Natural killer cell (primary cell): ENCODE data around the gene DYSF. TPM values are rescaled to one million over a fixed set of nuclear protein-coding genes. Genes with fewer than 3 reads are reported as not detected.

Experiments used
- ATAC-seq, 3 donors: fragments of 150-1000 bp in 2 of 3; fragments of 200-7000 bp in 1 of 3; cut with Tn5 transposase; 1 replicate in 1 of 3; 2 replicates in 2 of 3; pipeline ENCODE4 v1.10.0; 2021; ENCODE audit warnings: mild to moderate bottlenecking in 2 of 3, moderate library complexity in 2 of 3
- DNase-seq, 2 donors: peaks; one replicate each; pipeline versions ENCODE4 v3.0.0 to v3.0.0-alpha.2; 2013 to 2021; ENCODE audit warnings: mixed read lengths in 1 of 2
- H3K27ac ChIP-seq: one replicate; pipeline ENCODE4 v1.5.1; 2013; ENCODE audit warnings: mild to moderate bottlenecking, low read length
- H3K27me3 ChIP-seq: one replicate; pipeline ENCODE4 v1.6.1; 2013; ENCODE audit warnings: low read length; ENCODE audit not compliant: control insufficient read depth, insufficient read depth
- H3K36me3 ChIP-seq: one replicate; pipeline ENCODE4 v1.6.1; 2013; ENCODE audit warnings: low read length; ENCODE audit not compliant: control insufficient read depth, insufficient read depth
- H3K4me1 ChIP-seq: one replicate; pipeline ENCODE4 v1.6.1; 2013; ENCODE audit warnings: low read length; ENCODE audit not compliant: control insufficient read depth, insufficient read depth
- H3K4me3 ChIP-seq: one replicate; pipeline ENCODE4 v1.5.1; 2013; ENCODE audit warnings: low read length
- H3K9me3 ChIP-seq: one replicate; pipeline ENCODE4 v1.6.1; 2013; ENCODE audit warnings: low read length; ENCODE audit not compliant: control insufficient read depth, insufficient read depth
- H3K27ac Mint-ChIP-seq, 2 donors: one replicate each; pipeline ENCODE4 v1.8.0; 2022; ENCODE audit warnings: mild to moderate bottlenecking in 2 of 2, mixed read lengths in 2 of 2, moderate library complexity in 1 of 2
- H3K27me3 Mint-ChIP-seq, 2 donors: one replicate each; pipeline ENCODE4 v1.8.0; 2022; ENCODE audit warnings: low read depth in 2 of 2, mixed read lengths in 2 of 2
- H3K36me3 Mint-ChIP-seq: one replicate; pipeline ENCODE4 v1.8.0; 2022; ENCODE audit warnings: mixed read lengths
- H3K4me1 Mint-ChIP-seq, 2 donors: one replicate each; pipeline ENCODE4 v1.8.0; 2022; ENCODE audit warnings: mixed read lengths in 2 of 2
- H3K4me3 Mint-ChIP-seq: one replicate; pipeline ENCODE4 v1.8.0; 2022; ENCODE audit warnings: mild to moderate bottlenecking, moderate library complexity, mixed read lengths
- H3K9me3 Mint-ChIP-seq, 2 donors: one replicate each; pipeline ENCODE4 v1.8.0; 2022; ENCODE audit warnings: mixed read lengths in 2 of 2
- CTCF ChIP-seq: fragments of 200-600 bp; IDR thresholded peaks from one replicate; pipeline ENCODE4 v1.8.0; 2022; ENCODE audit warnings: antibody characterized with exemption
- WGBS: methylation state at CpG from one replicate; pipeline ENCODE4 v1.1.7; 2013; ENCODE audit warnings: missing lambda C conversion rate; ENCODE audit not compliant: insufficient coverage; 5-methylcytosine and 5-hydroxymethylcytosine counted together
- intact Hi-C: fragments of 100-400 bp; cut with micrococcal nuclease; formaldehyde crosslinking; loops from one replicate; pipeline ENCODE4 v1.14.2; 2022
- total RNA-seq, 4 donors: library from RNA; stranded (reverse); fragments of 120-200 nt in 1 of 4; gene quantifications; one replicate each; pipeline versions ENCODE4 v1.2.3 to v1.2.4, GENCODE V29; 2013 to 2022

The DYSF gene
- total RNA-seq, 3 donors from 2014 or later (not counting 1 experiment from before 2014, with no cell fraction given) = 11.4 to 19.5 (median 12.4) TPM

GRCh38 chr2:71685941-71686611, 232.7 kb downstream of the DYSF start:
- no peaks in the 10 kb centered on the region for H3K9me3 ChIP-seq
- Mint-ChIP-seq H3K9me3 (no peaks in the 10 kb centered on the region), H3K27me3 (peaks cover 0 to 4% of the 10 kb centered on the region in 2 donors), H3K36me3 (no peaks in the 10 kb centered on the region), H3K4me3 (no peak overlapping the region), H3K4me1 (no peaks in the 10 kb centered on the region), H3K27ac (no peak overlapping the region)
- H3K4me1 ChIP-seq = no peaks in the 10 kb centered on the region
- intact Hi-C loops = no loop called here
- H3K27ac ChIP-seq = no peak overlapping the region
- no peak for TF ChIP-seq CTCF
- H3K36me3 ChIP-seq = no peaks in the 10 kb centered on the region
- no peak overlapping the region for H3K4me3 ChIP-seq
- H3K27me3 ChIP-seq = no peaks in the 10 kb centered on the region
- 93% methylated on average over 13 of the region's 13 CpGs for WGBS
- DNase-seq (no peak), ATAC-seq (no peak)

DNA sequence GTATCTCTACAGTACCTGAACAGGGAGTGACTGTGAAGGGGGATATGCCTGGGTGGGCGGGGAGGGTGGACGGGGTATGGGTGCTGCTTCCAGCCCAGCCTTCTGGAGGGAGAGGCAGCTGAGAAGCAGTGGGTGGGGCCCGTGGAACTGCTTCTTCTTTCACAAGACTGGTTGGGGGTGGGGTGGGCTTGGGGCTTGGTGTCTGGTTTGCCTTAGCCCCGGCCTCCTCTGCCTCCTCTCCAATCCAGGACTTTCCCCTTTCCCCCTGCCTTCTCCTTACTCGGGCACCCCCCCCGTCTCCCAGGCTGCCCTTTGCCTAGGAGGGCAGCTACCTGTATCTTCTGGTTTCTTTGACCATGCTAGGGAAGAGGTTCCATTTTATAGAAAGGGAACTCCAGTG, 233.4 kb downstream of the DYSF start:
- H3K36me3 ChIP-seq = no peaks in the 10 kb centered on the region
- no peak overlapping the region for H3K4me3 ChIP-seq
- DNase-seq (no peak), ATAC-seq (no peak)
- H3K9me3 ChIP-seq = no peaks in the 10 kb centered on the region
- no peaks in the 10 kb centered on the region for H3K4me1 ChIP-seq
- Mint-ChIP-seq H3K4me3 (no peak overlapping the region), H3K4me1 (no peaks in the 10 kb centered on the region), H3K27ac (no peak overlapping the region), H3K9me3 (no peaks in the 10 kb centered on the region), H3K27me3 (peaks cover 0 to 4% of the 10 kb centered on the region in 2 donors), H3K36me3 (no peaks in the 10 kb centered on the region)
- 81% methylated on average over 4 of the region's 6 CpGs for WGBS
- no peak overlapping the region for H3K27ac ChIP-seq
- no peaks in the 10 kb centered on the region for H3K27me3 ChIP-seq
- intact Hi-C loops = no loop called here
- no peak for TF ChIP-seq CTCF

GRCh38 chr2:71687412-71687811, 234.1 kb downstream of the DYSF start:
- ATAC-seq = no peak
- H3K4me1 ChIP-seq = no peaks in the 10 kb centered on the region
- WGBS = 87% methylated on average over 10 of the region's 10 CpGs
- no peaks in the 10 kb centered on the region for H3K9me3 Mint-ChIP-seq
- no peaks in the 10 kb centered on the region for H3K36me3 ChIP-seq
- no peak overlapping the region for H3K27ac Mint-ChIP-seq
- H3K27me3 ChIP-seq = no peaks in the 10 kb centered on the region
- no peaks in the 10 kb centered on the region for H3K36me3 Mint-ChIP-seq
- H3K4me3 Mint-ChIP-seq = no peak overlapping the region
- no peak overlapping the region for H3K4me3 ChIP-seq
- peaks cover 0 to 4% of the 10 kb centered on the region in 2 donors for H3K27me3 Mint-ChIP-seq
- no peaks in the 10 kb centered on the region for H3K4me1 Mint-ChIP-seq
- H3K9me3 ChIP-seq = no peaks in the 10 kb centered on the region
- no peak for DNase-seq
- intact Hi-C loops = no loop called here
- no peak overlapping the region for H3K27ac ChIP-seq
- no peak for TF ChIP-seq CTCF

DNA sequence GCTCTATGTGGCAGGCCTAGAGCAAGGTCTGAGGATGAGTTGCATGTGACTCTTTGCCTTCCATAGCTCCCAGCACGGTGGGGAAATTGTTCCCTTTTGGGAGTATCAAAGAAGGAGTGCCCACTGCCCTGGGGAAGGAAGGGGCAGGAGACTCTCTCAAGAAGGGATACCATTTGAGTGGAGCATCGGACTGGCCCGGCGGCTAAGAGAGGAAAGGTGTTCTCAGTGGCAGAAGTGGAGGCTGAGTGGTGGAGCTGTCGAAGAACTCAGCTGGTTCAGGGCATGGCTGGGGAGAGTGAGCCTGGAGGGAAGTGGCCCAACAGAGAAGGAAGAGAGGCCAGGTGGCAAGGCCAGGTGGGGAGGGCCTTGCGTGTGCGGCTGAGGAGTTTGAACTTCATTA, 235.2 kb downstream of the DYSF start:
- WGBS = 85% methylated on average over 7 of the region's 7 CpGs

More for the DNA sequence above, 235.2 kb downstream of the DYSF start:
- H3K4me1 Mint-ChIP-seq = no peaks in the 10 kb centered on the region
- Histone ChIP-seq H3K27me3 (no peaks in the 10 kb centered on the region), H3K36me3 (no peaks in the 10 kb centered on the region), H3K4me3 (no peak overlapping the region), H3K9me3 (no peaks in the 10 kb centered on the region), H3K27ac (no peak overlapping the region), H3K4me1 (no peaks in the 10 kb centered on the region)
- DNase-seq (no peak), ATAC-seq (no peak)
- H3K4me3 Mint-ChIP-seq = no peak overlapping the region
- peaks cover 0 to 4% of the 10 kb centered on the region in 2 donors for H3K27me3 Mint-ChIP-seq
- no peak overlapping the region for H3K27ac Mint-ChIP-seq
- no peaks in the 10 kb centered on the region for H3K9me3 Mint-ChIP-seq
- H3K36me3 Mint-ChIP-seq = no peaks in the 10 kb centered on the region
- intact Hi-C loops = no loop called here
- no peak for TF ChIP-seq CTCF
